Limb (tissue), 2 donors: Measurements from ENCODE around the gene ZNF367.
A peak's percentile ranks its signal among the peaks of the same experiment; 100 is the strongest.
"Not testable (repeated sequence)": the region's sequence is repeated elsewhere in the genome, so short reads cannot be mapped to it uniquely, and the experiment has no call there.

ENCODE experiments used
- DNase-seq, 2 donors: peaks; one replicate each; pipeline ENCODE4 v3.0.0-alpha.2; 2016; ENCODE audit errors: extremely low spot score in 2 of 2

ZNF367 gene

DNA sequence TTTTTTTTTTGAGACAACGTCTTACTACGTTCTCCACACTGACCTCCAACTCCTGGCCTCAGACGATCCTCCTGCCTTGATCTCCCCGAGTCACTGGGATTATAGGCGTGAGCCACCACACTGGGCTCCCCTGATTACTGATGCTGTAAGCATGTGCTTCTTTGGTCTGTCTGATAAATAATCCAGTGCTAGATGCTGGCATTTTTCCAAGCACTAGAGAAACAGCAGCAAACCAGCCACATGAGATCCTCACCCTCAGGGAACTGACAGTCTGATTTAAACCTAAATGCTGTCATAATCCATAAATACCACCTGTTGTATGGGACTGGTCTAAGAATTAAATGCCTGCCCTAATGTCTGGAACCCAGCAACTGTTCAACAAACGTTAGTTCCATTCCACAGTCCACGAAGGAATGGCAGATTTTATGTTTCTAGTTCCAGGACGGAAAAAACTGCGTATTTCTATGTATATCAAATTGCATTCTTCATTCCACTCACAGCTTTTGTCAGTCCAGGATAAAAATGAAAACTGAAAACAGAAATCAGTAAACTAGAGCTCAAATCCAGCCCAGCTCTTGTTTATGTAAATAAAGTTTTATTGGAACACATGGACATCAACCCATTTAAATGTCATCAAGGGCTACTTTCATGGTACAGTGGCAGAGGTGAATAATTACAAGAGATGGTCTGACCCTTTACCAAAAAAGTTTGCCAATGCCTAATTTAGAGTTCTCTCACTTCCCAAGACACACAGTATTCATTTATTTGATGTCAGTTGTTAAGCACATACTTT is 54.8 kb downstream of the ZNF367 start:
- DNase-seq = no peak

DNA sequence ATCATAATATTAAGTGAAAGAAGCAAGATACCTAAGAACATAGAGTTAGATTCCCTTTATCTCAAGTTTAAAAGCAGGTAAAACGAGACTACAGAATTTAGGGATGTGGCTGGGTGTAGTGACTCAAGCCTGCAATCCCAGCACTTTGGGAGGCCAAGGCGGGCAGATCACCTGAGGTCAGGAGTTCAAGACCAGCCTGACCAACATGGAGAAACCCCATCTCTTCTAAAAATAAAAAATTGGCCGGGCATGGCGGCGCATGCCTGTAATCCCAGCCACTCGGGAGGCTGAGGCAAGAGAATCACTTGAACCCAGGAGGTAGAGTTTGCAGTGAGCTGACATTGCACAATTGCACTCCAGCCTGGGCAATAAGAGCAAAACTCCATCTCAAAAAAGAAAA is 56.1 kb downstream of the ZNF367 start:
- not testable (repeated sequence) for DNase-seq

GRCh38 chr9:96361668-96362067 is 56.5 kb downstream of the ZNF367 start:
- no peak for DNase-seq

- DNase-seq = no peak
Measured at GRCh38 chr9:96360976-96361375, 57.2 kb downstream of the ZNF367 start.

GRCh38 chr9:96360523-96360922 is 57.6 kb downstream of the ZNF367 start:
- not testable (repeated sequence) for DNase-seq

GRCh38 chr9:96350866-96351265 is 67.3 kb downstream of the ZNF367 start:
- DNase-seq = no peak

DNA sequence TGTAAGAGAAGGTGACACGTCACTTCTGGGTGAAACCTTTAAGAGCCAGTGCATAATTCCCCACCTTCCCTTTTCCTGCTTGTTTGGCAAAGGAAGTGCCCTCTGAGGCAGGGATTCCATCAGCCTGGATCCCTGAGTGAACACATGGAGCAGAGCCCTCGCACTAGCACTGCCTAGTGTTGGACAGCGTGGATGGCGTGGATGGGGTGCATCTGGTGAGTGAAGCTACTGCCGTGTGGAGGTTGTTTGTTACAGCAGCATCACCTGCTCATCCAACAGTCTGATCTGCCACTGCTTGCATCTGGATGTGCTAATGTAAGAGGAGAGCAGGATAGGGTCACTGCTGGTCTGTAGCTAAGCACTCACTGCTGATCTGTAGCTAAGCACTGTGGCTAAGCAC is 69.9 kb downstream of the ZNF367 start:
- DNase-seq = no peak

- no peak for DNase-seq
Measured at GRCh38 chr9:96345551-96345950, 72.6 kb downstream of the ZNF367 start.

GRCh38 chr9:96344458-96345180 is 73.6 kb downstream of the ZNF367 start:
- DNase-seq = peak; percentile 51 to 58

GRCh38 chr9:96343515-96344360 is 74.4 kb downstream of the ZNF367 start:
- DNase-seq = no peak

DNA sequence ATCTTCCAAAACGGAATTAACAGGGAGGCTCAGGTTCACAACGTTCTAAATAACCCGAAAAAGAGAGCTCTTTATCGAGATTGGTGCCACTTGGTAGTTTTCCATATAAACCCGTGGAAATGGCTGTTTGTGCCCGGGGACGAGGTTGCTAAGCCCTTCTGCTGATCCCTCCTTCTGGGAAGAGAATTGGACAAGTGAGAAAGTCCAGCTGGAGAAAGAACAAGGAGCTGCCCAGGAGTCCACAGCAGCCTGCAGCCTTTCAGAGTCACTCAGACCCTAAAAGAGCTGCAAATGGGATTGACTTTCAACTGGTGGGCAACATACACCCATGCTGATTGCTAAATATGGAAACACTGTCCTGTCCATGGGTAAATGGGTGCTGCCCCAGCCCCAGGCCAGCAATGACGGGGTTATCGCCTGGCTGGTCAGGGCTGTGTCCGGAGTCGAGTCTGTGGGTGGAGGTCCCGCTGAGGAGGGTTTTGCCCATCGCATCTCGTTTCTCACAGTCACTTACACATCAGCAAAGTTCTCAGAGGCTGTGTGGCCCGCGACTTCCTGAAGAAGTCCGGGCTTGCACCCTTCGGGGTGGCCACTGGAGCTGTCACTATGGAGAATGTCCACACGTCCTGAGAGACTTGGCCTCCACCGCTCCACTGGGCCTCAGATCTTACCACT is 75.5 kb downstream of the ZNF367 start:
- DNase-seq = no peak

- no peak for DNase-seq
Measured at GRCh38 chr9:96340707-96341106, 77.5 kb downstream of the ZNF367 start.

DNA sequence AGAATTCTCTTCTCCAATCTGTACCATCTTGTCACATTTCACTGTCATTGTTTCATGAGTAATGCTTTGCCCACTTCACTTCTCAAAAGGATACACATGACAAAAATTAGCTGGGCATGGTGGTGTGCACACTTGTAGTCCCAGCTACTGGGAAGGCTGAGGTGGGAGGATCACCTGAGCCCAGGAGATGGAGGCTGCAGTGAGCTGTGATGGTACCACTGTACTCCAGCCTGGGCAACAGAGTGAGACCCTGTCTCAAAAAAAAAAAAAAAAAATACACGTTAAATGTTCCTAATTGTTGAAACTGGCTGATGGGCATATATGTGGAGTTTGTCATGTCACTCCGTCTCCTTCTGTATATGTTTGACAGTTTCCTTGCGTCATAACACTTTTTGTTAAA is 79.9 kb downstream of the ZNF367 start:
- no peak for DNase-seq
